K562 (cell line): ENCODE measurements around the gene FRMD1. TPM values are rescaled to one million over a fixed set of nuclear protein-coding genes. Genes with fewer than 3 reads are reported as not detected.

ENCODE experiments used
- ATAC-seq: fragments of 200-7000 bp; cut with Tn5 transposase; 3 replicates; pipeline ENCODE4 v1.9.1; 2020; ENCODE audit warnings: moderate library complexity
- BruUV-seq: library from RNA; stranded (reverse); fragments of 400-500 nt; replicated peaks from 2 replicates; lab custom pipeline; 2021; lab: Mats Ljungman, UMichigan
- CTCF ChIA-PET: fragments of 300-600 bp; formaldehyde crosslinking; extraction: SDS; loops from one replicate; lab custom pipeline; 2021; ENCODE audit warnings: low intra/inter-chr PET ratio; lab: Yijun Ruan, JAX
- POLR2A ChIA-PET: fragments of 300-600, 350-650 bp; sonication (Branson Sonifier 250); formaldehyde crosslinking; extraction: SDS; loops from one replicate; lab custom pipeline; 2021; ENCODE audit warnings: antibody characterized with exemption, inconsistent platforms; lab: Yijun Ruan, JAX
- DNase-seq, 4 experiments: peaks; one replicate each; pipeline versions ENCODE4 v3.0.0 to v3.0.0-alpha.2; 2011 to 2018; ENCODE audit warnings: low spot score in 3 of 4, mixed read lengths in 3 of 4; ENCODE audit errors: extremely low read depth in 1 of 4
- FAIRE-seq: peaks from 2 replicates; lab custom pipeline; 2011; peaks lifted over from hg19 to GRCh38; lab: Jason Lieb, UNC
- H2AFZ ChIP-seq: 2 replicates; pipeline ENCODE4 v1.6.0; 2011; ENCODE audit warnings: low read depth, low read length, control low read depth, inconsistent platforms
- H3K27ac ChIP-seq: fragments of 200-600 bp; 3 replicates; pipeline ENCODE4 v1.8.0; 2011; ENCODE audit warnings: low read depth, mild to moderate bottlenecking, control low read depth, inconsistent platforms, low read length, moderate library complexity, mixed read lengths; ENCODE audit errors: extremely low read depth
- H3K27me3 ChIP-seq, 2 experiments: fragments of 300-600 bp in 1 of 2; 2 replicates in 1 of 2; 3 replicates in 1 of 2; pipeline versions ENCODE4 v1.6.0 to v1.8.0; 2011; ENCODE audit warnings: inconsistent platforms in 2 of 2, low read length in 2 of 2, mild to moderate bottlenecking in 1 of 2, mixed read lengths in 1 of 2, moderate library complexity in 1 of 2; ENCODE audit not compliant: control insufficient read depth in 2 of 2, insufficient read depth in 2 of 2
- H3K36me3 ChIP-seq: fragments of 300-600 bp; 3 replicates; pipeline ENCODE4 v1.8.0; 2011; ENCODE audit warnings: mild to moderate bottlenecking, low read length, inconsistent platforms; ENCODE audit not compliant: control insufficient read depth, insufficient read depth
- H3K4me1 ChIP-seq, 2 experiments: fragments of 200-600 bp in 1 of 2; replicated peaks in 1 of 2; 2 replicates in 1 of 2; 3 replicates in 1 of 2; pipeline versions ENCODE4 v1.5.1 to v1.8.0; 2011; ENCODE audit warnings: inconsistent platforms in 2 of 2, low read length in 2 of 2, mild to moderate bottlenecking in 1 of 2, mixed read lengths in 1 of 2, moderate library complexity in 1 of 2; ENCODE audit not compliant: control insufficient read depth in 2 of 2, insufficient read depth in 2 of 2
- H3K4me2 ChIP-seq: 2 replicates; pipeline ENCODE4 v1.6.1; 2011; ENCODE audit warnings: low read length, control low read depth, inconsistent platforms, mixed read lengths; ENCODE audit not compliant: insufficient read depth
- H3K4me3 ChIP-seq: fragments of 200-600 bp; sonication (generic), shearing (Covaris generic); 2 replicates; pipeline ENCODE4 v1.5.1; 2016; ENCODE audit warnings: control low read depth, inconsistent platforms
- H3K79me2 ChIP-seq: fragments of 200-600 bp; 3 replicates; pipeline ENCODE4 v1.8.0; 2011; ENCODE audit warnings: low read length, inconsistent platforms; ENCODE audit not compliant: control insufficient read depth, insufficient read depth
- H3K9ac ChIP-seq, 2 experiments: 2 replicates each; pipeline versions ENCODE4 v1.6.0 to v1.6.1; 2011; ENCODE audit warnings: low read depth in 2 of 2, low read length in 2 of 2, control low read depth in 1 of 2, inconsistent platforms in 1 of 2, mild to moderate bottlenecking in 1 of 2, mixed read lengths in 1 of 2; ENCODE audit not compliant: insufficient read depth in 1 of 2
- H3K9me1 ChIP-seq: one replicate; pipeline ENCODE4 v1.6.0; 2011; ENCODE audit warnings: inconsistent platforms, mild to moderate bottlenecking, low read length, moderate library complexity; ENCODE audit not compliant: control insufficient read depth, insufficient read depth
- H3K9me3 ChIP-seq: replicated peaks from 2 replicates; pipeline ENCODE4 v1.5.1; 2011; ENCODE audit warnings: low read depth, low read length, inconsistent platforms; ENCODE audit not compliant: control insufficient read depth, insufficient read depth
- H4K20me1 ChIP-seq: replicated peaks from 2 replicates; pipeline ENCODE4 v1.6.1; 2011; ENCODE audit warnings: low read length, inconsistent platforms, mixed read lengths; ENCODE audit not compliant: control insufficient read depth, insufficient read depth
- MYNN ChIP-seq, 2 experiments: sonication (generic); formaldehyde crosslinking in 1 of 2; IDR thresholded peaks; 2 replicates each; pipeline versions ENCODE4 v1.5.0 to v1.6.1; 2016 to 2020; ENCODE audit warnings: antibody characterized with exemption in 1 of 2, missing genetic modification reagents in 1 of 2
- ZNF436 ChIP-seq: fragments of 250-450, 450-650 bp; sonication (Bioruptor Pico); formaldehyde crosslinking; IDR thresholded peaks from 2 replicates; pipeline ENCODE4 v1.7.0; 2020; ENCODE audit warnings: mild to moderate bottlenecking
- WGBS: fragments of 100-300 bp; shearing (Covaris generic); methylation state at CpG from one replicate; pipeline ENCODE4 v1.1.6; 2016; ENCODE audit warnings: low coverage, mixed read lengths; ENCODE audit not compliant: insufficient coverage; ENCODE audit errors: missing lambda C conversion rate; 5-methylcytosine and 5-hydroxymethylcytosine counted together
- in situ Hi-C: fragments of 300-500 bp; cut with MboI; formaldehyde crosslinking; loops from 4 replicates; pipeline ENCODE4 v1.15.0; 2018; ENCODE audit warnings: inconsistent platforms, mixed read lengths
- intact Hi-C: fragments of 100-400 bp; cut with micrococcal nuclease; formaldehyde crosslinking; loops from 2 replicates; pipeline ENCODE4 v1.14.2; 2022
- polyA plus RNA-seq, 8 experiments: library from polyadenylated mRNA; depleted of rRNA in 4 of 8; stranded (reverse) in 5 of 8; unstranded in 3 of 8; fragments of >200 nt; fragmentation: Nextera tagmentation in 2 of 8; fragmentation: Illumina TruSeq in 1 of 8; extraction: Ambion mirVana in 2 of 8; extraction: Trizol in 1 of 8; gene quantifications; 2 replicates each; pipeline versions ENCODE4 v1.2.1 to v1.2.3, GENCODE V29; 2011 to 2014; ENCODE audit warnings: inconsistent platforms in 1 of 8, missing spikeins in 1 of 8
- total RNA-seq, 7 experiments: library from RNA; depleted of rRNA in 6 of 7; stranded (reverse); fragments of >200 nt in 6 of 7; fragmentation: Illumina TruSeq in 2 of 7; extraction: Trizol in 2 of 7; gene quantifications; 2 replicates each; pipeline versions ENCODE4 v1.2.1 to v1.2.3, GENCODE V29; 2011 to 2021; ENCODE audit warnings: low replicate concordance in 1 of 7
- TF ChIP-seq, protein P1 (sequence below): fragments of 450-650 bp; IDR thresholded peaks from 2 replicates; pipeline ENCODE4 v1.6.1; 2016; ENCODE audit warnings: low read depth, mild to moderate bottlenecking, moderate library complexity

The FRMD1 gene
- total and polyA plus RNA-seq, 9 of the 15 experiments (the other 6 are each of a cell fraction or from before 2014, with no cell fraction given) = 0.01 to 0.04 (median 0.01) TPM; not detected in 6

DNA sequence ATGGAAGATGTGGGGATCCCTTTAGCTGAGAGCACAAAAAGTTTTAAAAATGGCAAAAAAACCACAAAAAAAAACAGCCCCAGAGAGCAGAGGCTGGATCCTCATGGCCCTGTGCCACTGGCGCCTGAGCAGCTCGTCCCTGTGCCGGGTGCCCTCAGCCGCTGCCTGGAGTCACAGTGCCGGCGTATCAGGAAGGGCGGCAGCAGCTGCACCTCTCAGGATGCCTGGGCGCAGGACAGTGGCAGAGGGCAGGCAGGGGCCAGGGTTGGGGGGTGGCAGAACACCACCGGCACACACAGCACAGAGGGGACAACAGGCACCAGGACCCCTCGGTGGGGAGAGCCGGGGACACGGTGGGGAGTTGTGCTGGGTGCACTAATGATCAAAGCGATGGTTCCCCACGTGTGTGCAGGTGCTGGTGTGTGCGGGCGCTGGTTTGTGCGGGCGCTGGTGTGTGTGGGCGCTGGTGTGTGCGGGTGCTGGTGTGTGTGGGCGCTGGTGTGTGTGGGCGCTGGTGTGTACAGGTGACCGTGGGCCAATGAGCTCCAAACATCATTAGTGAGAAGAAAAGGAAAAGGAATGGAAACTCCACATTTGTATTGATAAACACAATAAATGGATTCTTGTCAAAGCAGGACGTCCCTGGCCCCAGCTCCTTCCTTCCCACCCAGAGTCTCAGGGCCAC, 1.5 kb upstream of the FRMD1 start:
- no peak for DNase-seq
- POLR2A ChIA-PET = interaction anchor here (0.7 to 1.4 kb wide), 2 partner anchors 9 to 170 kb away, joined by 3 to 10 read pairs; no protein-coding TSS in a partner anchor
- BruUV-seq = no TSS peak
- H4K20me1 ChIP-seq = peaks cover 12% of the 10 kb centered on the region
- no peak overlapping the region for H3K27ac ChIP-seq
- CTCF ChIA-PET = no interaction called here
- TF ChIP-seq, protein P1, sequence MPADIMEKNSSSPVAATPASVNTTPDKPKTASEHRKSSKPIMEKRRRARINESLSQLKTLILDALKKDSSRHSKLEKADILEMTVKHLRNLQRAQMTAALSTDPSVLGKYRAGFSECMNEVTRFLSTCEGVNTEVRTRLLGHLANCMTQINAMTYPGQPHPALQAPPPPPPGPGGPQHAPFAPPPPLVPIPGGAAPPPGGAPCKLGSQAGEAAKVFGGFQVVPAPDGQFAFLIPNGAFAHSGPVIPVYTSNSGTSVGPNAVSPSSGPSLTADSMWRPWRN = no peak
- TF ChIP-seq ZNF436 (CRISPR knock-in tag) = no peak
- no peak for TF ChIP-seq MYNN (IDR thresholded peaks at IDR 0.05)
- no peak for TF ChIP-seq MYNN (CRISPR knock-in tag; IDR thresholded peaks at IDR 0.05)
- H3K36me3 ChIP-seq = no peaks in the 10 kb centered on the region
- no peak overlapping the region for H3K9ac ChIP-seq
- no peaks in the 10 kb centered on the region for H3K9me1 ChIP-seq
- no peak overlapping the region for H3K4me3 ChIP-seq
- no peaks in the 10 kb centered on the region for H3K79me2 ChIP-seq
- no peak overlapping the region for H2AFZ ChIP-seq
- H3K4me2 ChIP-seq = no peak overlapping the region
- in situ Hi-C loops (no loop called here), intact Hi-C loops (no loop called here)
- 2% methylated on average over 22 of the region's 24 CpGs for WGBS
- no peak for FAIRE-seq
- H3K27me3 ChIP-seq = peaks cover 47 to 86% of the 10 kb centered on the region in 2 experiments
- H3K9me3 ChIP-seq = no peaks in the 10 kb centered on the region
- ATAC-seq = no peak
- peaks cover 0 to 11% of the 10 kb centered on the region in 2 experiments; a peak in 2 of 5 replicates for H3K4me1 ChIP-seq
